Tibial nerve (tissue), 4 donors: ENCODE data around the gene TXNDC2. TPM values are rescaled to one million over a fixed set of nuclear protein-coding genes. Genes with fewer than 3 reads are reported as not detected.

ENCODE experiments used
- DNase-seq, 2 donors: peaks; one replicate each; pipeline ENCODE4 v3.0.0-alpha.2; 2019; ENCODE audit warnings: low spot score in 2 of 2
- H3K27ac ChIP-seq, 4 donors: fragments of 200-600 bp; sonication (generic) in 3 of 4; one replicate each; pipeline ENCODE4 v1.5.1; 2017 to 2019; ENCODE audit warnings: mild to moderate bottlenecking in 1 of 4
- H3K27me3 ChIP-seq, 2 donors: fragments of 200-600 bp; sonication (generic) in 1 of 2; one replicate each; pipeline versions ENCODE4 v1.5.1 to v1.6.0; 2017 to 2019
- H3K36me3 ChIP-seq, 3 donors: fragments of 200-600 bp; sonication (generic); one replicate each; pipeline ENCODE4 v1.5.1; 2018 to 2019
- H3K4me1 ChIP-seq, 4 donors: fragments of 200-600 bp; sonication (generic) in 3 of 4; one replicate each; pipeline ENCODE4 v1.5.1; 2017 to 2019
- H3K4me3 ChIP-seq, 4 donors: fragments of 200-600 bp; sonication (generic) in 3 of 4; one replicate each; pipeline ENCODE4 v1.5.1; 2017 to 2019; ENCODE audit warnings: mild to moderate bottlenecking in 1 of 4, moderate library complexity in 1 of 4
- H3K9me3 ChIP-seq, 4 donors: fragments of 200-600 bp; sonication (generic) in 3 of 4; one replicate each; pipeline ENCODE4 v1.5.1; 2017 to 2019
- EP300 ChIP-seq, 2 donors: sonication (generic); formaldehyde crosslinking; IDR thresholded peaks; one replicate each; pipeline ENCODE4 v1.6.1; 2017; ENCODE audit warnings: antibody characterized with exemption in 2 of 2, mild to moderate bottlenecking in 1 of 2
- POLR2A ChIP-seq, 2 donors: fragments of 450-650 bp; IDR thresholded peaks; one replicate each; pipeline ENCODE4 v1.6.1; 2017; ENCODE audit warnings: antibody characterized with exemption in 2 of 2, mild to moderate bottlenecking in 2 of 2, moderate library complexity in 2 of 2
- WGBS, 2 donors: methylation state at CpG; one replicate each; pipeline ENCODE4 v1.1.5; 2018; 5-methylcytosine and 5-hydroxymethylcytosine counted together
- total RNA-seq, 4 donors: library from RNA; depleted of rRNA; stranded (reverse); fragments of >200 nt; gene quantifications; one replicate each; pipeline ENCODE4 v1.1.0, GENCODE V29; 2016
- TF ChIP-seq, protein P1 (sequence below), 5 experiments: fragments of 200-600 bp in 3 of 5; fragments of 450-650 bp in 2 of 5; sonication (generic) in 3 of 5; IDR thresholded peaks; one replicate each; pipeline ENCODE4 v1.5.1; 2016 to 2019; ENCODE audit warnings: antibody characterized with exemption in 5 of 5, mild to moderate bottlenecking in 3 of 5, moderate library complexity in 2 of 5

The TXNDC2 gene
- total RNA-seq, 4 donors from 2014 or later, result 0.20 TPM; not detected in 3

DNA sequence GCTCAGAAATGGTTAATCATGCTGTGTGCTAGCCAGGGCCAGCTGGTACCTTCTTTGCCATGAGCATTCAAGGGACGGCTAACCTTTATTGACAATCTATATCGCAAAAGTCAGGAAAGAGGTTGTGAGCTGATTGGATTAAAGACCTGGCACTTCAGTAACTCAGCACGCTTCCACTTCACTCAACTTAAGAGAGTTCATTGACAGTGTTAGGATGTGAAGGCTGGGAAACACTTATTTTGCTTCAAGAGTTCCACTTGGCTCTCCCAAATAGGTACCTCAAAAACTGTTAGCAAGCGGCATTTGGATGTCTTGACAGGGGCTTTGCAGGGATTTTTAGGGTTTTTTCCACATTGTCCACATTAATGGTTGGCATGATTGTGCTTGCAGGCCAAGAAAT lies 25.1 kb upstream of the TXNDC2 start:
- H3K9me3 ChIP-seq, result peaks cover 0 to 11% (median 0%) of the 10 kb centered on the region in 4 donors
- no peak overlapping the region for H3K4me3 ChIP-seq
- no peaks in the 10 kb centered on the region for H3K27me3 ChIP-seq
- peaks cover 0 to 10% (median under 1%) of the 10 kb centered on the region in 4 donors for H3K4me1 ChIP-seq
- no peak overlapping the region for H3K27ac ChIP-seq
- H3K36me3 ChIP-seq, result peaks cover 0 to 7% (median 3%) of the 10 kb centered on the region in 3 donors
- DNase-seq, result no peak
- TF ChIP-seq EP300 (IDR thresholded peaks at IDR 0.05) (no peak), POLR2A (IDR thresholded peaks at IDR 0.05) (no peak)
- TF ChIP-seq, protein P1, sequence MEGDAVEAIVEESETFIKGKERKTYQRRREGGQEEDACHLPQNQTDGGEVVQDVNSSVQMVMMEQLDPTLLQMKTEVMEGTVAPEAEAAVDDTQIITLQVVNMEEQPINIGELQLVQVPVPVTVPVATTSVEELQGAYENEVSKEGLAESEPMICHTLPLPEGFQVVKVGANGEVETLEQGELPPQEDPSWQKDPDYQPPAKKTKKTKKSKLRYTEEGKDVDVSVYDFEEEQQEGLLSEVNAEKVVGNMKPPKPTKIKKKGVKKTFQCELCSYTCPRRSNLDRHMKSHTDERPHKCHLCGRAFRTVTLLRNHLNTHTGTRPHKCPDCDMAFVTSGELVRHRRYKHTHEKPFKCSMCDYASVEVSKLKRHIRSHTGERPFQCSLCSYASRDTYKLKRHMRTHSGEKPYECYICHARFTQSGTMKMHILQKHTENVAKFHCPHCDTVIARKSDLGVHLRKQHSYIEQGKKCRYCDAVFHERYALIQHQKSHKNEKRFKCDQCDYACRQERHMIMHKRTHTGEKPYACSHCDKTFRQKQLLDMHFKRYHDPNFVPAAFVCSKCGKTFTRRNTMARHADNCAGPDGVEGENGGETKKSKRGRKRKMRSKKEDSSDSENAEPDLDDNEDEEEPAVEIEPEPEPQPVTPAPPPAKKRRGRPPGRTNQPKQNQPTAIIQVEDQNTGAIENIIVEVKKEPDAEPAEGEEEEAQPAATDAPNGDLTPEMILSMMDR (IDR thresholded peaks at IDR 0.05), result no peak
- WGBS, 2 donors, result 47 to 81% methylated on average over 4 of the region's 4 CpGs

DNA sequence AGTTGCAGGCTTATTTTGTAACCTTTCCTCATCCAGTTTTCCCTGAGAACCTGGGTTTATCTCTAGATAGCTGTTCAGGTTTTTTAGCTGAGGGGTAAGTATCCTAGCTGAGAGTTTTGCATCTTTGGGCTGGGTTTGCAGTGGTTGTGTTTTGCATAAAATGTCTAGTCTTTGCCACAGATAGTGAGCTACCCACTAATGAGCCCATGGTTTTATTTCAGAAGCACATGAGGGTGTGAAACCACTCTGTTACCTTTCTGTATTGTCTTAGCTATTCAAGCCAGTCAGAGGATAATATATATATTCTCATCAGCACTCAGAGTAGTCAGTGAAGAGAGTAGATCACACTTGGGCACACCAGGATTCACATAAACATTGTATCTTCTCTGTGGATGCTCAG lies 24.6 kb upstream of the TXNDC2 start:
- H3K36me3 ChIP-seq, result peaks cover 0 to 7% (median 3%) of the 10 kb centered on the region in 3 donors

DNA sequence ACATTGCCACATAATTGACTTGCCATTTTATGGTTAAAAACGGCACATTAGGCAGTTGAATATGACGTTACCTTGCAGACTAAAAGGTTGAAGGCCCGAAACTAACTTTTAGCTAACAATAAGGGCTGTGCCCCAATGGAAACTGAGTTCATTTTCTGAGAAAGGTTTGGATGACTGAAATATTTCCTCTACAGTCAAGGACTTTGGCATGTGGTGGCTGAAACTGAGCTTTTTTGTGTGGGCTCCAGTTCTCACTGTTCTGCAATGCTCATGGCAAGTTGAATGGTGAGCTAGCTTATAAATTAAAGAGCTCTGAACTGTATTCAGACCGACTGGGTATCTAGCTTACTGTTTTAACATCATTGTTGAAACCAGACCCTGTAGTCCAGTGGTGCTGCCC lies 23.8 kb upstream of the TXNDC2 start:
- Histone ChIP-seq H3K36me3 (peaks cover 0 to 7% (median 3%) of the 10 kb centered on the region in 3 donors), H3K4me1 (no peaks in the 10 kb centered on the region), H3K4me3 (no peak overlapping the region), H3K9me3 (peaks cover 0 to 17% (median 0%) of the 10 kb centered on the region in 4 donors), H3K27ac (no peak overlapping the region), H3K27me3 (no peaks in the 10 kb centered on the region)
- WGBS, 2 donors, result 44 to 56% methylated on average over 4 of the region's 4 CpGs
- TF ChIP-seq EP300 (IDR thresholded peaks at IDR 0.05) (no peak), POLR2A (IDR thresholded peaks at IDR 0.05) (no peak)
- TF ChIP-seq, protein P1 (IDR thresholded peaks at IDR 0.05), result no peak
- DNase-seq, result no peak

More for the DNA sequence above, 24.6 kb upstream of the TXNDC2 start:
- DNase-seq, result no peak
- H3K4me1 ChIP-seq, result peaks cover 0 to 6% (median 0%) of the 10 kb centered on the region in 4 donors
- H3K27ac ChIP-seq, result no peak overlapping the region
- TF ChIP-seq, protein P1 (IDR thresholded peaks at IDR 0.05), result no peak
- TF ChIP-seq POLR2A (IDR thresholded peaks at IDR 0.05) (no peak), EP300 (IDR thresholded peaks at IDR 0.05) (no peak)
- peaks cover 0 to 14% (median 0%) of the 10 kb centered on the region in 4 donors for H3K9me3 ChIP-seq
- H3K4me3 ChIP-seq, result no peak overlapping the region
- H3K27me3 ChIP-seq, result no peaks in the 10 kb centered on the region

DNA sequence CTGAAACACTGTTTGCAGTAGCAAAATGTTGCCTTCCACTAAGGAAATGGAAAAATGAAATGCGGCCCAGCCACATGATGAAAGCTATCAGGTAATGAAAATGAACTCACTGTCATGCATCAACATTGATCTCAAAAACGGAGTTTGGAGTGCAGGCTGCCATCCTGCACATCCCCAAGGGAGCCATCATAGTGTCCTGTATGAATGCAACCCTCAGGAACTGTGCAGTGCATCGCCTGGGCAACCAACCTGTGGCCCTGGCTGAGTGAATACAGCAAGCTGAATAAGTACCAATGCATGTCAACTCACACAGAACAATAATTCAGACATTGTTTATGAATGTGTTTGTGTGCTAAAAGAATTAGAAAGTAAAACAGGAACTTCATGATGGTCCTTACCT lies 23.1 kb upstream of the TXNDC2 start:
- no peak overlapping the region for H3K27ac ChIP-seq
- no peaks in the 10 kb centered on the region for H3K27me3 ChIP-seq
- H3K9me3 ChIP-seq, result peaks cover 0 to 17% (median 0%) of the 10 kb centered on the region in 4 donors
- no peak for DNase-seq
- no peaks in the 10 kb centered on the region for H3K4me1 ChIP-seq
- TF ChIP-seq POLR2A (IDR thresholded peaks at IDR 0.05), result no peak
- TF ChIP-seq, protein P1 (IDR thresholded peaks at IDR 0.05), result no peak
- TF ChIP-seq EP300 (IDR thresholded peaks at IDR 0.05), result no peak
- no peak overlapping the region for H3K4me3 ChIP-seq
- H3K36me3 ChIP-seq, result peaks cover 0 to 7% (median 3%) of the 10 kb centered on the region in 3 donors
- 65 to 70% methylated on average over 3 of the region's 3 CpGs for WGBS, 2 donors

DNA sequence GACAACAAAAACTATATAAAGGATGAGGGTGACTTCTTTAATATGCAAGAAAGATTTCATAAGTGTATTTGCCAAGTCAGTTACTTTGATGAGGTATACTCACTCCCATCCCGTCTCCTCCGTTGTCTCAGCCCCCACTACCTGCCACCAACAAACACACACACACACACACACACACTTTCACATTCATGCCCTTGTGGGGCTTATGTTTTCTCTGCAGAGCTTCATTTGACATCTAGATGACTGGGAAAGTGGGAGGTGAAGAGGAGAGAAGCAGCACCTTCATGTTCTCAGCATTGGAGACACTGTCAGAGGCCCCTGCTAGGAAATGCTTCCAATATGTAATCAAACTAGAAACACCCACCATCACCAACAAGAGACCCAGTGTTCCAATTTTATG lies 22.5 kb upstream of the TXNDC2 start:
- H3K9me3 ChIP-seq, result peaks cover 0 to 17% (median 0%) of the 10 kb centered on the region in 4 donors
- H3K4me1 ChIP-seq, result no peaks in the 10 kb centered on the region
- no peak overlapping the region for H3K27ac ChIP-seq
- H3K4me3 ChIP-seq, result no peak overlapping the region
- 48 to 81% methylated on average over 2 of the region's 2 CpGs for WGBS, 2 donors
- H3K27me3 ChIP-seq, result no peaks in the 10 kb centered on the region
- H3K36me3 ChIP-seq, result peaks cover 0 to 7% (median 3%) of the 10 kb centered on the region in 3 donors
- TF ChIP-seq, protein P1 (IDR thresholded peaks at IDR 0.05), result no peak
- TF ChIP-seq EP300 (IDR thresholded peaks at IDR 0.05) (no peak), POLR2A (IDR thresholded peaks at IDR 0.05) (no peak)
- DNase-seq, result no peak
